Retina (tissue), 1 donor: ENCODE results near the gene SYT13.
A peak's percentile ranks its signal among the peaks of the same experiment; 100 is the strongest.
"Not testable (repeated sequence)": the region's sequence is repeated elsewhere in the genome, so short reads cannot be mapped to it uniquely, and the experiment has no call there.

Experiments used
- DNase-seq: peaks from one replicate; pipeline ENCODE4 v3.0.0-alpha.2; 2016

SYT13 gene

GRCh38 chr11:45270946-45271716 lies 15.0 kb downstream of the SYT13 start:
- DNase-seq = no peak

DNA sequence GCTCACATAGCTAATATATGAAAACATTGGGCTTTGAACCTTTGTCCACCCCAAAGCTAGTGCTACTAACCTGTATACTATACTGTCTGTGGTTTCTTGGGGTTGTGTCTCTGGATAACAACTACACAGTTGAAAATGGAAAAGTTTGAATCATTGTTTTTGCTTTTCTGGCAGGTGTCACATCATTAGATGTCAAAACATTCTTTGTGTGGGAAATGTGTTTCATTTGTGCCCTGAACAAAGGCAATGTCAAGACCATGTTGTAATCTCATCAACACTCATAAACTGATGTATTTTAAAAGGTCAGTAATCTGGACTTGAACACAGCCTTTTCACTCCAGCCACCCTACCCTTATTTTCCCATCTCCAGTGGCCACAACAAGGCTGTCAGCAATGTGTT lies 16.5 kb downstream of the SYT13 start:
- DNase-seq = no peak

- DNase-seq = no peak
Observed at GRCh38 chr11:45267652-45268299, 18.4 kb downstream of the SYT13 start.

DNA sequence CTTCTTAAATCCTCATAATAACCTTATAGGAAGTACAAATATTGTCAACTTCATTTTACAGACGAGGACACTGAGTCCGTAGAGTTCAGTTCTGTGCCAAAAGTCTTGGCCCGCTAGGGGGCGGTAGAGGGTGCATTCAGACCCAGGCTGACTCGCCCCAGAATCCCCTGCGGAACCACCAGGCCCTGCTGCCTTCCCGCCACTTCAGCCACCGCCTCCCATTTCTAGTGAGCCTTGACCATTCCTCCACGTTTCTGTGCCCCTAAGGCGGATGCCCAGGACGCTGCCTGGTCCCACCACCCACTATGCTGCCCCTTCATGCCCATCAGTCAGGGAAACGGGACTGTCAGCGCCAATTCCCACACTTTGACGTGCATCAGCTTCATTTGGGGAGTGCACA lies 19.1 kb downstream of the SYT13 start:
- DNase-seq = no peak

DNA sequence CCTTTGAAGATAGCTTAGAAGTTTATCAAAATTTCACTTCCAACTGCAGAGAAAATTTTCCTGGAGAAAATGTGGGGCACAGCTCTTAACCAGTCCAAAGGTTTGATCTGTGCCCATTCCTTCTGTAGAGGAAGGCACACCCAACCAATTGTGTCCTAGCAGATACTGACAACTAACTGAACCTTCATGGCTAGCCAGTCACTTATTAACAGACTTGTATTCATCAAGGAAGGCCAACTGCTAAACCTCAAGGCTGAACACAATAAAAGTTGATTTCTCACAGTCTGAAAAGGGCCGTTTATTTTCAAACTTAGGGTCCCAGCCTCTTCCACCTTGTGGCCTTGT lies 19.5 kb downstream of the SYT13 start:
- no peak for DNase-seq

GRCh38 chr11:45265969-45266675 lies 20.0 kb downstream of the SYT13 start:
- no peak for DNase-seq

DNA sequence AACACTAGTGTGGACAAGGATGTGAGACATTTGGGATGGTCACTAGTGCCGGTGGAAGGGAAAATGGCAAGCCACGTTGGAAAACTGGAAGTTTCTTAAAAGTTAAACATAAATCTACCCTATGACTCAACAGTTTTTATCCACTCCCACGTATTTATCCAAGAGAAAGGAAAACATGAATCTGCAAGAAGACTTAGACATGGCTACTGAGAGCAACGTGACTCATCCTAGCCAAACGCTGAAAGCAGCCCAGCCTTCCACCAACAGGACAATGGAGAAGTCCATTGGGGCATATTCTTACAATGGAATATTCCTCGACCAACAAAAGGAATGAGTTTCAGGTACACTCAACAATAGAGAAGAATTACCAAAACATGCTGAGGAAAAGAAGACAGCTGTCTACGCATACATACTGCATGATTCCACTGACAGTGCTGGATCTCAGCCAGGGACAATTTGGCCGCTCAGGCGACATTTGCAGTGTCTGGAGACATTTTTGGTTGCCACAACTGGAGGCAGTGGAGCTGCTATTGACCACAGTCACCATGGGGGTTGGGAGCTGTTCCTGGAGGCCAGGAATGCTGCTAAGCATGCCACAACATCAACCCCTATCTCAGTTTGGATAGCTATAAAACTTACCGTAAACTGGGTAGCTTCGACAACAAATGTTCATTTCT lies 21.2 kb downstream of the SYT13 start:
- no peak for DNase-seq

DNA sequence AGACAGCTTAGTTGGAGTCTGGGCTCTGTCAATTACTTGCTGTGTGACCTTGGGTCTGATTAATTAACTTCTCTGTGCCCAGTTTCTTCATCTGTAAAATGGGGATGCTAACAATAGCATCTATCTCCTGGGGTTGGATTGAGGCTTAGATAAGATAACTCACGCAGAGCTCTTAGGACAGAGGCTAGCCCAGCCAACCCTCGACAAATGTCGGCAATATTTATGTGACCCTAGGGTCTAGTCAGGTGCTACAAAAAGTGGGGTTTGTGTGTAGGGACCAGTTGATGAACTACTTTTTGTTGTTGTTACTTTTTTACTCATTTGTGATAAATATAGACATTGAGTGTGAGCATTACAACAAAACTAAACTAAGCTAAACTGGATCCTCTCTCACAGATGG lies 22.4 kb downstream of the SYT13 start:
- DNase-seq = no peak

- no peak for DNase-seq
Observed at GRCh38 chr11:45262900-45263299, 23.2 kb downstream of the SYT13 start.

DNA sequence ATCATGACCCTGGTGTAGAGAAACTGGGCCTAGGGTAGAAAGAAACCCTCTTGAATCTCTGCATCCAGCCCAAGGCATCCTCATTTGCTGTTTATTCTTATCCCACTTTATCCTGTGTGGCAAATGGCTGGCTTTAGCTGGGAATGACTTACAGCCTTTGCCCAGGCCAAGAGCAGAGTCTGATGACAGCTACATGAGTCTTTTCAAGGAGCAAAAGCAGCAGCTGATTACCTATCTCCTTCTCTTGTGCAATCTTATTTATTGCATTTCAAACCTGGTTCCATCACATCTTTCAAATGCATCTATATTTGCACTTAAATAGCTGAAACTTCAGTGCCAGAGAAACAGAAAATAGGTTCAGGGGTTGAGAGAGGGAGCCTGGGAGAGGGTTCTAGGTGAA lies 26.1 kb downstream of the SYT13 start:
- DNase-seq = no peak

DNA sequence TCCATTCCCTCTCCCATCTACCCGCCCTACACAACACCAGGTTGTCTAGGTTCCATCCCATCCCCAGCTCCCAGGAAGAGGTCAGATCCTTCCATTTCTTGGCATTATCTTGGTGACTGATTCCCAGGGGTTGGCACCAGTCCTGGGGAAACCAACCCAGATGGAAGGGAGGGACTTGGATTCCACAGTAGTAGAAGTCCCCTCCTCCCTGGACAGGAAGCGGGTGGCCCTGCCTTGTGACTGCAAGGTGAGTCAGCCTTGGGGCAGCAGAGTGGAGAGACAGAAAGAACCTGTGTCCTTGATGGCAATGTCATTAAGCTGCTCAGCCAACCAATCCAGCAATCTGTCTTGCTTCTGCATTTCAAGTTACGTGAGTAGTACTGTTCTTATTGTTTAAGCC lies 26.5 kb downstream of the SYT13 start:
- DNase-seq = no peak

DNA sequence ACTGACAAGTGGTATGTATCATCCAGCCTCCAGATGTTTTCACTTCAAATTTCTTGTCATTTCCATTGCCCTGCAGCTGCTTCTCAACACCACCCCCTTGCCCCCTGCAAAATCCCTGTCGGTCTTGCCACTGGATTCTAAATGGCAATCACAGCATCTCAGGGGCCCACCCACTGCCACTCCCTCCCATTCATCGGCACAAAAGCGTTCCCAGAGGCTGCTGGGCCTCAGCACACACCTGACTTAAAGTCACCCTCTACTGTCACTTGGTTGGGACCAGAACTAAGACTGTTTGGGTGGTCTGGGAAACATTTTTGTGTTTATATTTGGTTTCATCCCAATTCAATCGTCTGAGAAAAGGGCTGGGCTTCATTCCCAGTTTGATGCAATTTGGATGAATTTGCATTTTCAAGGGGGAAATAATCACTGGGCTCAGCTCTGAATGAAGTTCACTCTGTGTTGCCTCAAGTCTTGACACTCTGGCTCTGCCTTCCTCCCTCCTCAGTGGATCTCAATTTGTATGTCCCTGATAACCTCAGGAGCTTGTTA lies 27.1 kb downstream of the SYT13 start:
- DNase-seq = no peak

GRCh38 chr11:45254070-45254469 lies 32.1 kb downstream of the SYT13 start:
- no peak for DNase-seq

DNA sequence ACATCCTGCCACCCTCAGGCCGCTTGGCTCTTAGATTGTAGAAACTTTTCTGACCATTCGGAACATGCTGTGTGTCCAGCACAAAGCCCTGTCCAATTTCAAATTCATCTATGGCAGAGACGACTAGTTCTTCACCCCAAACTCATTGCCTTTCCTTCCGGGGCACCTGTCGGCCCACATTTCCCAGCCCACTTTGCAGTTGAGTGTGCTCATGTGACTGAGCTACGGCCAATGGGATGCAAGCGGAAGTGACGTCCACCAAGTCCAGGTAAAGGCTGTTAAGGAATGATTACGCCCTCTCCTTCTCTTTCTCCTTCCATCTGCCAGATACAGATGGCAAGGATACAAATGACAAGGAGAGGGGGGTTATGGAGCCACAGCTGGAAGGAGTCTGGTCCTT lies 32.5 kb downstream of the SYT13 start:
- no peak for DNase-seq

DNA sequence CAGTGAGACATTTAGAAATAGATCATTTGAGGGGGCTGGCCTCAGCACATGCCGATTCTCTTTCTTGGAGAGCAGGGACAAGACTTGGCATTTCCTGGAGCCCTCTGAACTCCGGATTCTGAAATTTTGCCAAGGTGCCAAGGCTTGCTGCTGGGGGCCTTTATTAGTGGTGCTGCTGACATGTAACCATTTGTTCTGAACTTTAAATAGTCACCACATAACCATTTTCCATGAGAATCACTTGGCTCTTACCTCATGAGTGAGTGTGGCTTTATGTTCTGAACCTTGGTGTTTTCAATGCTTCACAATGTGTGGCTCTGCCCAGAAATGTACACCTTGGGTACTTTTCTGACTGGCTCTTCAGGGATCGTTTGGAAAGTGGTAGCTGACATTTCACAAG lies 33.3 kb downstream of the SYT13 start:
- DNase-seq = no peak

GRCh38 chr11:45252134-45252856 lies 33.8 kb downstream of the SYT13 start:
- DNase-seq = peak; percentile 67

GRCh38 chr11:45250035-45250718 lies 36.0 kb downstream of the SYT13 start:
- DNase-seq = no peak

GRCh38 chr11:45249372-45249771 lies 36.8 kb downstream of the SYT13 start:
- DNase-seq = not testable (repeated sequence)

DNA sequence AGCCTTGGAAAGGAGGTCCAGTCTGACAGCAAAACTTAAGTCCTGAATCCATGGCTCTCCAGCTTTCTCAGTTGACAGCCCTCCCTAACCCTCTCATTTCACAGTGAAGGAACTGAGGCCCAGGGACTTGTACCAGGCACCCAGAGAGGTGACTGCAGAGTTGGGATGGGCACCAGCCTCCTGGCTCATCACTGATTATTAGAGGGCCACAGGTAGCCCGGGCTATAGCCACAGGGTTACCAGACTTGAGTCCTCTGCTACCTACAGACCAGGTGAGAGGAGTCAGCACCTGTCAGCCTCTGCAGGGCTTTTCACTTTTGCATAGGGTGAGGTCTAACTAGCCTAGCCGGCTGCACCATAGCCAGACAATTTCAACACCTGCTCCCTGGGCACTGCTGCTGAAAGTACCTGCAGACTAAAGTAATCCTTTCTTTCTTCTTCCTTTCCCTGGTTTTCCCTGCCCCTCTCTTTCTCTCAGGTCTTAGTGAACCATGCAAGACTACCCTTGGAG lies 37.6 kb downstream of the SYT13 start:
- DNase-seq = no peak

DNA sequence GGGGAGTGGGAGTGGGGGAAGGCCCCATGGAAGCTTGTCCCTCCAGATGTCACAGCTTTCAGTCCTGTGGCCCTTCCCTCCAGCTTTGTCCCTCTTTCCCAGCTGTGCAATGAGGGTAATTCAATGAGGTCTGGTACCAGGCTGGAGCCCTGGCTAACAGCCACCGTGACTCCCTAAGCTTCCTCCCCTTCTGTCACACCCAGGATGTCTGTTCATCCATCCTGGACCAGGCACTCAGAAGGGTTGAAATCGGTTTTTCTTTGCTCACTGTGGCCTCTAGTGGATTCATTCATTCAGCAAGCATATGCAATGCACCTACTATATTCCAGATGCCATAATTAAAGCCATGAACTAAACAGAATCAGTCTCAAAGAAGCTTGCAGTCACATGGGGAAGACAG lies 38.7 kb downstream of the SYT13 start:
- DNase-seq = no peak

DNA sequence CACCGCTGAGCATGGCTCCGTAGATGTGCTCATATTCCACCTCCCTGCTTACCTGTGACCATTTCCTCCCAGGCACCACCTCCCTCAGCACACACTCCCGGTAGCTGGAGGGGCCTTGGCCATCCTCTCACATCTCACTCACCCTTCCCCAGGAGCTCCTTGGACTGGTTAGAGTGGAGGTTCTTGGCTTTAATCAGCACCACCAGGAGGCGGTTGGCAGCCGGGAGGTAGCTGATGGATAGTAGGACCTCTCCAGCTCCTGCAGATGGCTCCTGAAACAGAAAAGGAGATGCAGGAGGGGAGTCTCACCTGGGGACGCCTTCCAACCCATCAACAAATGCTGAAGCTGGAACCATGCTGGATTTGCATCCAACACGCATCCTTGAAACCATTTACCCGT lies 39.9 kb downstream of the SYT13 start:
- DNase-seq = no peak
